Activated T-cell treated with anti-CD3 and anti-CD28 coated beads, Interleukin-2, amount 50 U/mL, for 1 hour (primary cell): ENCODE measurements around the gene EBI3.
"Not testable (repeated sequence)": the region's sequence is repeated elsewhere in the genome, so short reads cannot be mapped to it uniquely, and the experiment has no call there.

ENCODE experiments used
- DNase-seq: peaks from one replicate; pipeline ENCODE4 v3.0.0-alpha.2; 2020

Gene EBI3

GRCh38 chr19:4279530-4280422 is 50.5 kb downstream of the EBI3 start:
- no peak for DNase-seq

GRCh38 chr19:4284176-4284958 is 55.0 kb downstream of the EBI3 start:
- no peak for DNase-seq

- DNase-seq, result no peak
Measured at GRCh38 chr19:4284974-4285373, 55.7 kb downstream of the EBI3 start.

GRCh38 chr19:4286141-4286540 is 56.8 kb downstream of the EBI3 start:
- not testable (repeated sequence) for DNase-seq
